Panc1 (cell line): ENCODE data around the gene NSDHL. TPM values are rescaled to one million over a fixed set of nuclear protein-coding genes. Genes with fewer than 3 reads are reported as not detected.

Experiments
- ATAC-seq: fragments of 200-7000 bp; cut with Tn5 transposase; 2 replicates; pipeline ENCODE4 v1.9.1; 2020; ENCODE audit warnings: mild to moderate bottlenecking, moderate library complexity
- BruUV-seq: library from RNA; stranded (reverse); fragments of 400-500 nt; replicated peaks from 2 replicates; lab custom pipeline; 2021; lab: Mats Ljungman, UMichigan
- CTCF ChIA-PET: fragments of 300-600 bp; sonication (Branson Sonifier 250); formaldehyde crosslinking; loops from one replicate; lab custom pipeline; 2022; ENCODE audit warnings: antibody characterized with exemption; lab: Charles Lee
- POLR2A ChIA-PET: fragments of 300-600 bp; sonication (Branson Sonifier 250); formaldehyde crosslinking; loops from one replicate; lab custom pipeline; 2022; ENCODE audit warnings: antibody characterized with exemption; lab: Charles Lee
- DNase-seq: peaks from one replicate; pipeline ENCODE4 v3.0.0-alpha.2; 2010; ENCODE audit warnings: low read depth, low spot score
- H3K27ac ChIP-seq: 2 replicates; pipeline ENCODE4 v1.5.1; 2011; ENCODE audit warnings: mild to moderate bottlenecking, low read length, inconsistent platforms
- H3K27me3 ChIP-seq: fragments of 200-500 bp; sonication (Bioruptor generic); 2 replicates; pipeline ENCODE4 v1.6.0; 2014; ENCODE audit warnings: low read length, inconsistent platforms; ENCODE audit not compliant: control insufficient read depth, insufficient read depth
- H3K36me3 ChIP-seq: fragments of 200-500 bp; sonication (Bioruptor generic); 2 replicates; pipeline ENCODE4 v1.5.1; 2014; ENCODE audit warnings: inconsistent platforms, mild to moderate bottlenecking, low read length, moderate library complexity; ENCODE audit not compliant: control insufficient read depth, insufficient read depth
- H3K4me1 ChIP-seq: 2 replicates; pipeline ENCODE4 v1.5.1; 2011; ENCODE audit warnings: inconsistent platforms, mild to moderate bottlenecking, low read length, moderate library complexity; ENCODE audit not compliant: control insufficient read depth, insufficient read depth
- H3K4me3 ChIP-seq, 2 experiments: 2 replicates each; pipeline ENCODE4 v1.5.1; 2011 to 2012; ENCODE audit warnings: low read depth in 2 of 2, low read length in 2 of 2, mild to moderate bottlenecking in 2 of 2, inconsistent platforms in 1 of 2, moderate library complexity in 1 of 2
- H3K9me3 ChIP-seq: fragments of 200-500 bp; sonication (Bioruptor generic); 2 replicates; pipeline ENCODE4 v1.5.1; 2014; ENCODE audit warnings: low read depth, mild to moderate bottlenecking, inconsistent platforms, low read length, moderate library complexity; ENCODE audit not compliant: control insufficient read depth, insufficient read depth
- POLR2AphosphoS5 ChIP-seq: IDR thresholded peaks from 2 replicates; pipeline ENCODE4 v1.6.1; 2012; ENCODE audit warnings: mild to moderate bottlenecking, low read depth, low read length, moderate library complexity
- SIN3A ChIP-seq: IDR thresholded peaks from 2 replicates; pipeline ENCODE4 v1.6.1; 2012; ENCODE audit warnings: low read depth, mild to moderate bottlenecking, low read length, moderate library complexity, borderline replicate concordance; ENCODE audit not compliant: insufficient read depth
- TCF7L2 ChIP-seq: IDR thresholded peaks from 2 replicates; pipeline ENCODE4 v1.6.1; 2011; ENCODE audit warnings: mild to moderate bottlenecking, low read depth, low read length, inconsistent platforms
- in situ Hi-C: cut with HindIII; loops from 2 replicates; pipeline ENCODE4 v1.10.0; 2016; ENCODE audit warnings: low sequenced_read_pairs, low pct_unique_long_range_greater_than_20kb
- intact Hi-C: fragments of 100-400 bp; cut with micrococcal nuclease; formaldehyde crosslinking; loops from one replicate; pipeline ENCODE4 v1.10.0; 2022; ENCODE audit not compliant: unreplicated experiment
- total RNA-seq: library from RNA; stranded (reverse); gene quantifications from one replicate; pipeline ENCODE4 v1.2.1, GENCODE V29; 2021; ENCODE audit not compliant: unreplicated experiment
- TF ChIP-seq, protein P1 (sequence below): fragments of 450-650 bp; IDR thresholded peaks from 2 replicates; pipeline ENCODE4 v1.5.1; 2017; ENCODE audit warnings: mild to moderate bottlenecking
- TF ChIP-seq, protein P2 (sequence below), 2 experiments: IDR thresholded peaks; 2 replicates each; pipeline ENCODE4 v1.6.1; 2011 to 2012; ENCODE audit warnings: low read depth in 2 of 2, control low read depth in 1 of 2, low read length in 1 of 2, mild to moderate bottlenecking in 1 of 2, moderate library complexity in 1 of 2; ENCODE audit not compliant: insufficient read depth in 1 of 2

NSDHL gene
- total RNA-seq, 1 experiment from 2014 or later = 75.0 TPM

DNA sequence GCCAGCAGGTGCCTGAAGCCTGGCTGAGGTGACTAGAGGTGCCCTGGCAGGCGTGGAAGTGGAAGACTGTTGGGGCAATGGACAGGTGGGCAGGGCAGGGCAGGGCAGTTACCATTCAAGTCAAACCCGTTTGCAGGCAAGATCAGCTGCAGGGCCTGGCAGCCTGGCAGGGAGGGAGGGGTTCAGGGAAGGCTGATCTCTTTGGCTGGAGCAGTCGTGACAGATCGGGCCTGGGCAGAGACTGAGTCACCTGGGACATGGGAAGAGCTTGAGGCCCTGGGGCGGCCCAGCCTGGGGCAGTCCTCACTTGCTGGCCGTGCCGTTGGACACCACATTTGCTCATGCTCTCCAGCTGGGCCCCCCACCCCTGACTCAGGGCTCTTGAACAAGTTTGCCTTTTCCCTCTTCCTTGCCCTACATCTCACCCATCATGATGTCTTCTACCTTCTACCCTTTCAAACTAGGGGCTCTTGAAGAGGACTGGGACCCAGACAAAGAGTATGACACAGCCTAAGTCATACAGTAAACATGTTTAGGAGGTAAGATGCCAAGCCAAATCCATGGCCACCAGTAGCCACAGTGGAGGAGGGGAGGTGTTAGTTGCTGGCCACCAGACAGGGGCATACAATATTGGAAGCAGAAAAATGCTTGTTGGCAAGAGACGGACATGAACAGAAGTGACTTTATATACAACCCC, 65.0 kb downstream of the NSDHL start:
- ChIA-PET POLR2A (no interaction called here), CTCF (no interaction called here)
- DNase-seq (peak; percentile 33), ATAC-seq (no peak; the same call in 1 of the 2 replicates)
- H3K27me3 ChIP-seq = no peaks in the 10 kb centered on the region
- no peak overlapping the region for H3K4me3 ChIP-seq
- no TSS peak for BruUV-seq
- TF ChIP-seq SIN3A (no peak), TCF7L2 (no peak)
- no peaks in the 10 kb centered on the region for H3K4me1 ChIP-seq
- H3K9me3 ChIP-seq = no peaks in the 10 kb centered on the region
- in situ Hi-C loops = no loop called here
- no peak overlapping the region for H3K27ac ChIP-seq
- intact Hi-C loops = no loop called here
- H3K36me3 ChIP-seq = no peaks in the 10 kb centered on the region

DNA sequence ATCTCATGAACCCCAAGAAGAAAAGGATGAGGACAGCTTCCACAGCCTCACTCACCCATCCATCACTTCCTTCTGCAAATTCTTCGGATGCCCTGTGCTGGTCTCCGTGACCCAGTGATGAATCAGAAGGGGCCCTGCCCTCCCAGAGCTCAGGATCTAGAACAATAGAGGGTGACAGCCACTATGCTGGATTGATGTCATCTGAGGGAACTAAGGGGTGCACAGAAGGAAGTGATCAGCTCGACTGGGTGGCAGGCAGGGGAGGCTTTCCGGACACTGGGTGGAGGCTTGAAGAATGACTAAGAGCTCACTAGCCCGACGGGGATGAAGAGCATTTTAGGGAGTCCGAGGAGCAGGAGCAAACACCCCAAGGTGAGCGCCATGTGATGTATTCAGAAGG, 65.6 kb downstream of the NSDHL start:
- intact Hi-C loops = no loop called here
- POLR2A ChIA-PET = no interaction called here
- Histone ChIP-seq H3K27me3 (no peaks in the 10 kb centered on the region), H3K36me3 (no peaks in the 10 kb centered on the region), H3K9me3 (no peaks in the 10 kb centered on the region), H3K4me1 (no peaks in the 10 kb centered on the region), H3K27ac (no peak overlapping the region), H3K4me3 (no peak overlapping the region)
- DNase-seq (peak; percentile 36), ATAC-seq (no peak)
- CTCF ChIA-PET = no interaction called here
- no peak for TF ChIP-seq POLR2AphosphoS5
- in situ Hi-C loops = no loop called here
- BruUV-seq = no TSS peak

DNA sequence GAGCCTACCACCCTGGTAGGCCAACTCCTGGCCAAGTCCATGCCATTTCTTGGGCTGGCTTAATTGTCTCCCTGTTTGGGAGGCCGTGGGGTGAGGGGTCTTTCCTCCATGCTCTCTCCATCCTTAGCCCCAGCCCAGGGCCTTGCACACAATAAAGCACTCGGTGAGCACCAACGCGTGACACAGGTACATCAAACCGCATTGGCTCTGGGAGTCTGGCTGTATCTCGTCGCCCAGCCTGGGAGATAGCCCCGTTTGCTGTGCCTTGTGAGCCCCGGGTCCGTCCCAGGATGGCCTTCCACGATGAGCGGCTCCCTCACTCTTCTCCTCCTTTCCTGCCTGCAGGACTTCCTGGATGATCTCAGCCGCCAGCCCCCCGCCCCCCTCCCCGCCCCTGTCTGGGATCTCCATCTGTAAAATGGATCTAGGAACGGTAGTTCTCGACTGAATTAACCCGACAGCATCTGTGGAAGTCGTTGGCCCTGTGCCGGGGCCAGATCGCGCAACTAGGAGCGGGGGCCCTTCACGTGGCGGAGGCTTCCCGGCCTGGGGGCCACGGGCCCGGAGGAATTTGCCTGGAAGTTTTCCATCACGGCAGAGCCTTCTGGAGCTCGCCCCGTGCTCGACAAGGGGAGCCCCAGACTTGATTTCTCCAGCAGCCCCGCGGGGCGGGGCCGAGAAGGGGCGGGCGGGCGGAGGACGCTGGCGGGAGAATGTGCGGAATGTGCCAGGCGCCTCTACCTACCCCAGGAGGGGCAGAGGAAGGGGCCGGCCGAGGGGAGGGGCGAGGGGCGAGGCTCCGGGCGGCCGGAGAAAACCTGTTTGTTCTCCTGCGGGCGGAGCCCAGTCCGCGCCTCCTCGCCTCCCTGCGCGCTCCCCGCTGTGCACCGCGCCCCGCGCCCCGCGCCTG, 66.6 kb downstream of the NSDHL start, which contains the start of gene ZNF185:
Gene ZNF185, plus strand, starts transcription at position 846 of the 910 bp plus-strand sequence. CDS start 16,423 bp downstream, outside the sequence.
- Histone ChIP-seq H3K4me3 (peak within 1 kb of the TSS; percentile 31 to 54), H3K27me3 (no peaks in the 10 kb centered on the region), H3K27ac (no peak within 1 kb of the TSS), H3K4me1 (no peaks in the 10 kb centered on the region), H3K36me3 (no peaks in the 10 kb centered on the region), H3K9me3 (no peaks in the 10 kb centered on the region)
- ChIA-PET POLR2A (no interaction called here), CTCF (no interaction called here)
- intact Hi-C loops (no loop called here), in situ Hi-C loops (no loop called here)
- no peak for TF ChIP-seq POLR2AphosphoS5
- TF ChIP-seq, protein P1, sequence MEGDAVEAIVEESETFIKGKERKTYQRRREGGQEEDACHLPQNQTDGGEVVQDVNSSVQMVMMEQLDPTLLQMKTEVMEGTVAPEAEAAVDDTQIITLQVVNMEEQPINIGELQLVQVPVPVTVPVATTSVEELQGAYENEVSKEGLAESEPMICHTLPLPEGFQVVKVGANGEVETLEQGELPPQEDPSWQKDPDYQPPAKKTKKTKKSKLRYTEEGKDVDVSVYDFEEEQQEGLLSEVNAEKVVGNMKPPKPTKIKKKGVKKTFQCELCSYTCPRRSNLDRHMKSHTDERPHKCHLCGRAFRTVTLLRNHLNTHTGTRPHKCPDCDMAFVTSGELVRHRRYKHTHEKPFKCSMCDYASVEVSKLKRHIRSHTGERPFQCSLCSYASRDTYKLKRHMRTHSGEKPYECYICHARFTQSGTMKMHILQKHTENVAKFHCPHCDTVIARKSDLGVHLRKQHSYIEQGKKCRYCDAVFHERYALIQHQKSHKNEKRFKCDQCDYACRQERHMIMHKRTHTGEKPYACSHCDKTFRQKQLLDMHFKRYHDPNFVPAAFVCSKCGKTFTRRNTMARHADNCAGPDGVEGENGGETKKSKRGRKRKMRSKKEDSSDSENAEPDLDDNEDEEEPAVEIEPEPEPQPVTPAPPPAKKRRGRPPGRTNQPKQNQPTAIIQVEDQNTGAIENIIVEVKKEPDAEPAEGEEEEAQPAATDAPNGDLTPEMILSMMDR = no peak
- TF ChIP-seq, protein P2, sequence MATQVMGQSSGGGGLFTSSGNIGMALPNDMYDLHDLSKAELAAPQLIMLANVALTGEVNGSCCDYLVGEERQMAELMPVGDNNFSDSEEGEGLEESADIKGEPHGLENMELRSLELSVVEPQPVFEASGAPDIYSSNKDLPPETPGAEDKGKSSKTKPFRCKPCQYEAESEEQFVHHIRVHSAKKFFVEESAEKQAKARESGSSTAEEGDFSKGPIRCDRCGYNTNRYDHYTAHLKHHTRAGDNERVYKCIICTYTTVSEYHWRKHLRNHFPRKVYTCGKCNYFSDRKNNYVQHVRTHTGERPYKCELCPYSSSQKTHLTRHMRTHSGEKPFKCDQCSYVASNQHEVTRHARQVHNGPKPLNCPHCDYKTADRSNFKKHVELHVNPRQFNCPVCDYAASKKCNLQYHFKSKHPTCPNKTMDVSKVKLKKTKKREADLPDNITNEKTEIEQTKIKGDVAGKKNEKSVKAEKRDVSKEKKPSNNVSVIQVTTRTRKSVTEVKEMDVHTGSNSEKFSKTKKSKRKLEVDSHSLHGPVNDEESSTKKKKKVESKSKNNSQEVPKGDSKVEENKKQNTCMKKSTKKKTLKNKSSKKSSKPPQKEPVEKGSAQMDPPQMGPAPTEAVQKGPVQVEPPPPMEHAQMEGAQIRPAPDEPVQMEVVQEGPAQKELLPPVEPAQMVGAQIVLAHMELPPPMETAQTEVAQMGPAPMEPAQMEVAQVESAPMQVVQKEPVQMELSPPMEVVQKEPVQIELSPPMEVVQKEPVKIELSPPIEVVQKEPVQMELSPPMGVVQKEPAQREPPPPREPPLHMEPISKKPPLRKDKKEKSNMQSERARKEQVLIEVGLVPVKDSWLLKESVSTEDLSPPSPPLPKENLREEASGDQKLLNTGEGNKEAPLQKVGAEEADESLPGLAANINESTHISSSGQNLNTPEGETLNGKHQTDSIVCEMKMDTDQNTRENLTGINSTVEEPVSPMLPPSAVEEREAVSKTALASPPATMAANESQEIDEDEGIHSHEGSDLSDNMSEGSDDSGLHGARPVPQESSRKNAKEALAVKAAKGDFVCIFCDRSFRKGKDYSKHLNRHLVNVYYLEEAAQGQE (IDR thresholded peaks at IDR 0.05; ENCODE audit: insufficient read depth in 1 of 2, low read depth in 2 of 2, low read length in 1 of 2) = no peak
- DNase-seq = no peak
- no TSS peak for BruUV-seq
- ATAC-seq = peak; percentile 63
